Fibroblast of lung (primary cell): ENCODE measurements around the gene KDM6B.

ENCODE experiments used
- EZH2 ChIP-seq: IDR thresholded peaks from 2 replicates; pipeline ENCODE4 v1.5.1; 2012; ENCODE audit warnings: low read length, control low read depth, mild to moderate bottlenecking; ENCODE audit errors: missing control alignments
- TF ChIP-seq, protein P1 (sequence below), 2 donors: IDR thresholded peaks in 1 of 2; conservative IDR thresholded peaks in 1 of 2; 1 replicate in 1 of 2; 2 replicates in 1 of 2; pipeline ENCODE4 v1.5.1; 2011 to 2012; ENCODE audit warnings: low read length in 2 of 2, control low read depth in 1 of 2, inconsistent platforms in 1 of 2, low read depth in 1 of 2, mild to moderate bottlenecking in 1 of 2

DNA sequence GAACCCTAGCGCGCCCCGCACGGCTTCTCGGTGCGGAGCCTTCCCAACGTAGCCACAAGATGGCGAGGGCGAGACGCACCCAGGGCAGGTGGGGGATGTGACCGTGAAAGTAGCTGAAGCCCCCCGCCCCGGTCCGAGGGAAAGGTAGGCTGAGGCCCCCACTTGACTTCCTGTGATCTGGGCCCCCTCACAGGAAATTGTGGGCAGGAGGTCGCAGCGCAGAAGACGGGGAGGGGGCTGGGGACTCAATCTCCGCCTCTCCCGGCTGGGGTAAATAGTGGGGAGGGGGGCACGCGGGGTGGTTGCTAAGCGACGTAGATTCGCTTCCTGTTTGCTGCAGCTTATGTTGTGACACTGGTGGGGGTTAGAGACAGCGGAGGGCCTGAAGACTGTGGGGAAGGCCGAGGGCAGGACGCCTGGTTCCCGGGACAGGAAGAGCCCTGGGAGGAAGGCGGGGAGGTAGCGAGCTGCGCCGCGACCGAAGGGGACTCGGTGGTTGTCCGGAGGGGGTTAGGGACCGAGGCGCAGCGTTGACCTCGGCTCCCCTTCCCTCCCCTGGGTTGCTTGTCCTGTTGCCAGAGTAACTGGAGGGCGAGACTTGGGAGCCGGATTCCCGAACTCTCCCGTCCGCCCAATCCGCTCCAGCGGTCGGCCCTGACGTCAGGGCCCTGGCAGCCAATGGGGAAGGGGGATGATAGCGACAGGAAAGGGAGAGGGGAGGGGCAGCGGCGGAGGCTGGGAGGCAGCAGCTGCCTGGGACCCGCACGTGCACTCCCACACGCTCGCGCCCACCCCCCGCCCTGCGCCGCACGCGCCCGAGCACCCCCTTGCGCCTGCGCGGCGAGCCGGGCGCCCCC, 1.2 kb downstream of the KDM6B start:
- TF ChIP-seq, protein P1, sequence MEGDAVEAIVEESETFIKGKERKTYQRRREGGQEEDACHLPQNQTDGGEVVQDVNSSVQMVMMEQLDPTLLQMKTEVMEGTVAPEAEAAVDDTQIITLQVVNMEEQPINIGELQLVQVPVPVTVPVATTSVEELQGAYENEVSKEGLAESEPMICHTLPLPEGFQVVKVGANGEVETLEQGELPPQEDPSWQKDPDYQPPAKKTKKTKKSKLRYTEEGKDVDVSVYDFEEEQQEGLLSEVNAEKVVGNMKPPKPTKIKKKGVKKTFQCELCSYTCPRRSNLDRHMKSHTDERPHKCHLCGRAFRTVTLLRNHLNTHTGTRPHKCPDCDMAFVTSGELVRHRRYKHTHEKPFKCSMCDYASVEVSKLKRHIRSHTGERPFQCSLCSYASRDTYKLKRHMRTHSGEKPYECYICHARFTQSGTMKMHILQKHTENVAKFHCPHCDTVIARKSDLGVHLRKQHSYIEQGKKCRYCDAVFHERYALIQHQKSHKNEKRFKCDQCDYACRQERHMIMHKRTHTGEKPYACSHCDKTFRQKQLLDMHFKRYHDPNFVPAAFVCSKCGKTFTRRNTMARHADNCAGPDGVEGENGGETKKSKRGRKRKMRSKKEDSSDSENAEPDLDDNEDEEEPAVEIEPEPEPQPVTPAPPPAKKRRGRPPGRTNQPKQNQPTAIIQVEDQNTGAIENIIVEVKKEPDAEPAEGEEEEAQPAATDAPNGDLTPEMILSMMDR (conservative IDR thresholded peaks at IDR 0.05 in 1 of 2, IDR thresholded peaks at IDR 0.05 in 1 of 2; ENCODE audit: low read depth in 1 of 2, low read length in 2 of 2) = peak; percentile 77 to 81
- TF ChIP-seq EZH2 = no peak
